HepG2 (cell line): ENCODE results near the gene NIPAL4. TPM values are rescaled to one million over a fixed set of nuclear protein-coding genes. Genes with fewer than 3 reads are reported as not detected.

Experiments used
- ATAC-seq: fragments of 200-7000 bp; cut with Tn5 transposase; 3 replicates; pipeline ENCODE4 v1.9.1; 2020; ENCODE audit warnings: mild to moderate bottlenecking, moderate library complexity
- BruUV-seq: library from RNA; stranded (reverse); fragments of 400-500 nt; replicated peaks from 2 replicates; lab custom pipeline; 2021; lab: Mats Ljungman, UMichigan
- CTCF ChIA-PET: fragments of 300-600 bp; formaldehyde crosslinking; extraction: SDS; loops from one replicate; lab custom pipeline; 2021; ENCODE audit warnings: low total read pairs, inconsistent platforms, low intra/inter-chr PET ratio; lab: Yijun Ruan, JAX
- POLR2A ChIA-PET: fragments of 350-600 bp; sonication (Branson Sonifier 250); formaldehyde crosslinking; loops from one replicate; lab custom pipeline; 2020; ENCODE audit warnings: antibody characterized with exemption, inconsistent platforms; lab: Yijun Ruan, JAX
- DNase-seq: peaks from one replicate; pipeline ENCODE4 v3.0.0-alpha.2; 2015; ENCODE audit warnings: low spot score
- FAIRE-seq: peaks from 3 replicates; lab custom pipeline; 2011; peaks lifted over from hg19 to GRCh38; lab: Jason Lieb, UNC
- H2AFZ ChIP-seq: one replicate; pipeline ENCODE4 v1.6.1; 2011; ENCODE audit warnings: low read length, inconsistent platforms
- H3K27ac ChIP-seq: fragments of 300-600 bp; 3 replicates; pipeline ENCODE4 v1.8.0; 2011; ENCODE audit warnings: mixed run types, mild to moderate bottlenecking, mixed read lengths, low read length, inconsistent platforms; ENCODE audit not compliant: insufficient read depth; ENCODE audit errors: extremely low read length
- H3K27me3 ChIP-seq, 2 experiments: fragments of 200-600 bp in 1 of 2; 2 replicates in 1 of 2; 3 replicates in 1 of 2; pipeline versions ENCODE4 v1.6.0 to v1.8.0; 2011; ENCODE audit warnings: low read length in 2 of 2, mild to moderate bottlenecking in 2 of 2, moderate library complexity in 2 of 2, inconsistent platforms in 1 of 2; ENCODE audit not compliant: insufficient read depth in 2 of 2, control insufficient read depth in 1 of 2
- H3K36me3 ChIP-seq, 2 experiments: fragments of 200-600 bp in 1 of 2; replicated peaks in 1 of 2; 2 replicates in 1 of 2; 3 replicates in 1 of 2; pipeline versions ENCODE4 v1.5.1 to v1.8.0; 2011; ENCODE audit warnings: low read length in 2 of 2, inconsistent platforms in 1 of 2; ENCODE audit not compliant: insufficient read depth in 2 of 2, control insufficient read depth in 1 of 2
- H3K4me1 ChIP-seq: 2 replicates; pipeline ENCODE4 v1.5.1; 2012; ENCODE audit warnings: low read length, inconsistent platforms; ENCODE audit not compliant: insufficient read depth
- H3K4me2 ChIP-seq: 2 replicates; pipeline ENCODE4 v1.6.0; 2011; ENCODE audit warnings: low read depth, low read length, inconsistent platforms
- H3K4me3 ChIP-seq, 3 experiments: fragments of 200-600 bp in 1 of 3; sonication (generic), shearing (Covaris generic) in 1 of 3; replicated peaks in 1 of 3; 2 replicates each; pipeline ENCODE4 v1.5.1; 2011 to 2016; ENCODE audit warnings: low read length in 3 of 3, inconsistent platforms in 2 of 3, low read depth in 2 of 3, mild to moderate bottlenecking in 2 of 3, control low read depth in 1 of 3, mixed read lengths in 1 of 3; ENCODE audit not compliant: insufficient read depth in 1 of 3
- H3K79me2 ChIP-seq: one replicate; pipeline ENCODE4 v1.6.1; 2011; ENCODE audit warnings: low read length, inconsistent platforms; ENCODE audit not compliant: insufficient read depth
- H3K9ac ChIP-seq: 2 replicates; pipeline ENCODE4 v1.6.0; 2011; ENCODE audit warnings: mild to moderate bottlenecking, low read depth, low read length, inconsistent platforms; ENCODE audit not compliant: insufficient read depth
- H3K9me3 ChIP-seq: 2 replicates; pipeline ENCODE4 v1.5.1; 2012; ENCODE audit warnings: mild to moderate bottlenecking, low read length
- H4K20me1 ChIP-seq: 2 replicates; pipeline ENCODE4 v1.6.0; 2011; ENCODE audit warnings: inconsistent platforms, mild to moderate bottlenecking, low read length, moderate library complexity; ENCODE audit not compliant: insufficient read depth
- CHD4 ChIP-seq: fragments of 200-600 bp; sonication (generic); IDR thresholded peaks from 2 replicates; pipeline ENCODE4 v1.7.0; 2017; ENCODE audit warnings: mild to moderate bottlenecking, low read length, borderline replicate concordance
- GTF2F1 ChIP-seq: fragments of 150-350 bp; IDR thresholded peaks from 2 replicates; pipeline ENCODE4 v1.6.1; 2014; ENCODE audit warnings: low read length
- MAFK ChIP-seq, 2 experiments: IDR thresholded peaks in 1 of 2; conservative IDR thresholded peaks in 1 of 2; 2 replicates each; pipeline ENCODE4 v1.6.1; 2011; ENCODE audit warnings: improper control_type of control experiment in 2 of 2, low read length in 2 of 2
- MIER2 ChIP-seq: IDR thresholded peaks from 2 replicates; pipeline ENCODE4 v1.6.1; 2016; ENCODE audit warnings: missing biosample characterization, missing genetic modification reagents
- NFATC3 ChIP-seq: sonication (generic); formaldehyde crosslinking; IDR thresholded peaks from 2 replicates; pipeline ENCODE4 v1.5.1; 2020; ENCODE audit warnings: mild to moderate bottlenecking, missing genetic modification reagents
- NFKB2 ChIP-seq: sonication (generic); formaldehyde crosslinking; IDR thresholded peaks from 2 replicates; pipeline ENCODE4 v1.4.0; 2020; ENCODE audit warnings: missing genetic modification reagents, borderline replicate concordance
- REST ChIP-seq, 2 experiments: IDR thresholded peaks; 2 replicates each; pipeline ENCODE4 v1.6.1; 2011 to 2012; ENCODE audit warnings: low read length in 2 of 2, borderline replicate concordance in 1 of 2, low read depth in 1 of 2, mild to moderate bottlenecking in 1 of 2, moderate library complexity in 1 of 2
- SALL1 ChIP-seq: sonication (generic); formaldehyde crosslinking; IDR thresholded peaks from 2 replicates; pipeline ENCODE4 v1.8.0; 2022; ENCODE audit warnings: mild to moderate bottlenecking, missing genetic modification reagents
- ZNF280D ChIP-seq: sonication (generic); formaldehyde crosslinking; IDR thresholded peaks from 2 replicates; pipeline ENCODE4 v1.5.1; 2020; ENCODE audit warnings: mild to moderate bottlenecking, missing genetic modification reagents
- ZNF577 ChIP-seq: sonication (generic); formaldehyde crosslinking; IDR thresholded peaks from 2 replicates; pipeline ENCODE4 v1.4.0; 2020; ENCODE audit warnings: mild to moderate bottlenecking, low read depth, missing genetic modification reagents, borderline replicate concordance
- ZSCAN9 ChIP-seq: IDR thresholded peaks from 2 replicates; pipeline ENCODE4 v1.6.1; 2016; ENCODE audit warnings: borderline replicate concordance
- WGBS: methylation state at CpG from one replicate; pipeline ENCODE4 v1.1.6; 2017; ENCODE audit warnings: low lambda C conversion rate; 5-methylcytosine and 5-hydroxymethylcytosine counted together
- in situ Hi-C: cut with HindIII; loops from 2 replicates; pipeline ENCODE4 v1.10.0; 2017; ENCODE audit warnings: low pct_unique_long_range_greater_than_20kb; ENCODE audit not compliant: extremely low pct_ligation_motif_present
- intact Hi-C: fragments of 100-400 bp; cut with micrococcal nuclease; formaldehyde crosslinking; loops from one replicate; pipeline ENCODE4 v1.10.0; 2022; ENCODE audit not compliant: unreplicated experiment
- polyA plus RNA-seq, 8 experiments: library from polyadenylated mRNA; depleted of rRNA in 3 of 8; stranded (reverse) in 7 of 8; unstranded in 1 of 8; fragments of >200 nt; fragmentation: Illumina TruSeq in 4 of 8; extraction: Trizol in 4 of 8; gene quantifications; 2 replicates each; pipeline versions ENCODE4 v1.2.1 to v1.2.3, GENCODE V29; 2011 to 2016; ENCODE audit warnings: low read depth in 4 of 8, missing spikeins in 1 of 8, mixed read lengths in 1 of 8; ENCODE audit not compliant: insufficient read depth in 1 of 8
- total RNA-seq, 5 experiments: library from RNA; depleted of rRNA; stranded (reverse); fragments of >200 nt; fragmentation: Illumina TruSeq; extraction: Trizol; gene quantifications; 2 replicates each; pipeline ENCODE4 v1.2.3, GENCODE V29; 2016; ENCODE audit warnings: low read depth in 1 of 5
- TF ChIP-seq, protein P1 (sequence below): IDR thresholded peaks from 2 replicates; pipeline ENCODE4 v1.6.1; 2018; ENCODE audit warnings: missing genetic modification reagents, mild to moderate bottlenecking, missing compliant biosample characterization

NIPAL4 gene
- total and polyA plus RNA-seq, 2 of the 13 experiments (the other 11 are each of a cell fraction or from before 2014, with no cell fraction given): not detected

DNA sequence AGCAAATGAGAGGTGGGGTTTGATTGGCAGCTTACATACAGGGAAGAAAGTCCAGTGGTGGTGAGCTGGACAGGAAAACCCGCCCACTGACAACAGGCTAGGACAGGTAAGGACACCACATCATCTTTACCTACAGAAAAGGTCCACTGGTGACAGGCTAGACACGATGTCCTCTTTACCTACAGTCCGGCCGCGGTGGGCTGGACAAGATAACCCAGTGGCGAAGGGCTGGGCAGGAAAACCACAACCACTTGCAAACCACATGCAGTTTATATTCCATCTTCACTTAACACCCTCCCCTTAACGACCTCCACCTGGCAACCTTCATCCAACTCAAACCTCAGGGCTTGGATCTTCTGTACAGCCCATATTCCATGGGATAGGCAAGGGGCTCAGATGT is 5.0 kb upstream of the NIPAL4 start (continued):
- TF ChIP-seq, protein P1, sequence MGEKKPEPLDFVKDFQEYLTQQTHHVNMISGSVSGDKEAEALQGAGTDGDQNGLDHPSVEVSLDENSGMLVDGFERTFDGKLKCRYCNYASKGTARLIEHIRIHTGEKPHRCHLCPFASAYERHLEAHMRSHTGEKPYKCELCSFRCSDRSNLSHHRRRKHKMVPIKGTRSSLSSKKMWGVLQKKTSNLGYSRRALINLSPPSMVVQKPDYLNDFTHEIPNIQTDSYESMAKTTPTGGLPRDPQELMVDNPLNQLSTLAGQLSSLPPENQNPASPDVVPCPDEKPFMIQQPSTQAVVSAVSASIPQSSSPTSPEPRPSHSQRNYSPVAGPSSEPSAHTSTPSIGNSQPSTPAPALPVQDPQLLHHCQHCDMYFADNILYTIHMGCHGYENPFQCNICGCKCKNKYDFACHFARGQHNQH (CRISPR knock-in tag): no peak
- TF ChIP-seq ZNF577 (CRISPR knock-in tag) (no peak), ZSCAN9 (CRISPR knock-in tag) (no peak)

DNA sequence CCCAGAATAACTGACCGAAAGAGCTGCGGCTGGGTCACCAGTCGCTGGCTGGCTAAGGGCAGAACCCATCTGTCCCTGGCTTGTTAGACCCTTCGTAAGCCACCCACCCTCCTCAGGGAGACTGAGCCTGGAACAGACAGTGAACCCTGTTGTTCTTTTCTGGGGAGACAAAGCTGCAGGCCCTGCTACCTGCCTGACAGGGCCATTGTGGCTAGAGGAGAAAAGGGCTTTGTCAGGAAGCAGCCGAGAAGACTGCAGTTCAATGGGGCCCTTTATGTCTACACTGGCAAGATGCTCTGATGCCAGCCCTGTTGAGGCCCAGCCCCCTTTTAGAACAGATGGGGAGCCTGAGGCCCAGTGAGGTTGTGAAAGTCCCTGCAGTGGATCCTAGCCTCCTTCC is 3.7 kb upstream of the NIPAL4 start:
- H3K9ac ChIP-seq: no peak overlapping the region
- POLR2A ChIA-PET: no interaction called here
- peaks cover 4 to 27% of the 10 kb centered on the region in 2 experiments; a peak in 3 of 5 replicates for H3K27me3 ChIP-seq
- BruUV-seq: no TSS peak
- H3K4me2 ChIP-seq: no peak overlapping the region
- H3K4me1 ChIP-seq: no peaks in the 10 kb centered on the region
- TF ChIP-seq SALL1 (CRISPR knock-in tag): no peak
- TF ChIP-seq REST (IDR thresholded peaks at IDR 0.05; ENCODE audit: borderline replicate concordance in 1 of 2, low read depth in 1 of 2, low read length in 2 of 2): no peak
- no peak for TF ChIP-seq MIER2 (CRISPR knock-in tag)
- TF ChIP-seq ZNF280D (CRISPR knock-in tag): no peak
- TF ChIP-seq NFATC3: no peak
- no peak for TF ChIP-seq NFKB2 (CRISPR knock-in tag)
- no peak for TF ChIP-seq MAFK (conservative IDR thresholded peaks at IDR 0.05 in 1 of 2, IDR thresholded peaks at IDR 0.05 in 1 of 2; ENCODE audit: low read length in 2 of 2)
- no peak for TF ChIP-seq GTF2F1
- no peak for TF ChIP-seq CHD4
- WGBS: no CpG with 5 or more reads among the region's 5 CpGs
- H3K9me3 ChIP-seq: no peaks in the 10 kb centered on the region
- CTCF ChIA-PET: no interaction called here
- intact Hi-C loops: no loop called here
- DNase-seq: no peak
- FAIRE-seq: no peak
- no peaks in the 10 kb centered on the region for H4K20me1 ChIP-seq
- no peak for ATAC-seq
- H3K4me3 ChIP-seq: no peak overlapping the region
- H3K79me2 ChIP-seq: no peaks in the 10 kb centered on the region
- H3K36me3 ChIP-seq: no peaks in the 10 kb centered on the region
- no peak overlapping the region for H2AFZ ChIP-seq
- H3K27ac ChIP-seq: no peak overlapping the region
- in situ Hi-C loops: no loop called here
